ENCODE results near the gene HTR2A. TPM values are rescaled to one million over a fixed set of nuclear protein-coding genes. Genes with fewer than 3 reads are reported as not detected.

The HTR2A gene
- total RNA-seq: under 1 TPM in 3 of 4 donors, not detected in 1; 0.06 to 0.55 (median 0.10) TPM

GRCh38 chr13:46896341-46897137, at the start of gene HTR2A:
Gene HTR2A, minus strand, starts transcription at chr13:46897053. Its CDS starts 1,147 bp downstream, at chr13:46895906.
- intact Hi-C loops (cut with DNase I; ENCODE audit: low total_unique reads): no loop called here
- WGBS, 2 donors: 6% methylated on average over 13 of the region's 13 CpGs
- no peak for TF ChIP-seq CTCF (IDR thresholded peaks at IDR 0.05)
- no peak for TF ChIP-seq POLR2A (IDR thresholded peaks at IDR 0.05)
- peak in 1 of 2 donors; percentile 89 for DNase-seq (ENCODE audit: low spot score in 2 of 2)
- no peak within 1 kb of the TSS for H3K4me3 ChIP-seq (ENCODE audit: low read depth, poor library complexity, severe bottlenecking)

GRCh38 chr13:46936525-46936924, 39.7 kb upstream of the HTR2A start:
- intact Hi-C loops (cut with DNase I; ENCODE audit: low total_unique reads): no loop called here
- TF ChIP-seq POLR2A (IDR thresholded peaks at IDR 0.05) (no peak), CTCF (IDR thresholded peaks at IDR 0.05) (no peak)
- WGBS, 2 donors: 100% methylated on average over 4 of the region's 4 CpGs
- no peak for DNase-seq (ENCODE audit: low spot score in 2 of 2)
- no peak overlapping the region for H3K4me3 ChIP-seq (ENCODE audit: low read depth, poor library complexity, severe bottlenecking)

- intact Hi-C loops (cut with DNase I; ENCODE audit: low total_unique reads): no loop called here
- no peak overlapping the region for H3K4me3 ChIP-seq (ENCODE audit: low read depth, poor library complexity, severe bottlenecking)
- no peak for TF ChIP-seq CTCF (IDR thresholded peaks at IDR 0.05)
- TF ChIP-seq POLR2A (IDR thresholded peaks at IDR 0.05): no peak
- 67 to 90% methylated on average over 1 of the region's 1 CpG for WGBS, 2 donors
- DNase-seq (ENCODE audit: low spot score in 2 of 2): no peak
Observed at GRCh38 chr13:46934749-46935148, 37.9 kb upstream of the HTR2A start.

GRCh38 chr13:46926916-46927590, 30.2 kb upstream of the HTR2A start:
- 50 to 54% methylated on average over 5 of the region's 5 CpGs for WGBS, 2 donors
- intact Hi-C loops (cut with DNase I; ENCODE audit: low total_unique reads): no loop called here
- no peak for DNase-seq (ENCODE audit: low spot score in 2 of 2)
- H3K4me3 ChIP-seq (ENCODE audit: low read depth, poor library complexity, severe bottlenecking): no peak overlapping the region
- TF ChIP-seq CTCF (IDR thresholded peaks at IDR 0.05) (no peak), POLR2A (IDR thresholded peaks at IDR 0.05) (no peak)

- no peak for DNase-seq (ENCODE audit: low spot score in 2 of 2)
- WGBS, 2 donors: 79 to 88% methylated on average over 1 of the region's 1 CpG
- TF ChIP-seq CTCF (IDR thresholded peaks at IDR 0.05) (no peak), POLR2A (IDR thresholded peaks at IDR 0.05) (no peak)
- no peak overlapping the region for H3K4me3 ChIP-seq (ENCODE audit: low read depth, poor library complexity, severe bottlenecking)
- intact Hi-C loops (cut with DNase I; ENCODE audit: low total_unique reads): no loop called here
Observed at GRCh38 chr13:46925486-46925885, 28.6 kb upstream of the HTR2A start.

All from lower leg skin (tissue), 4 donors.